Measurements from ENCODE around the gene LPAR3.

The LPAR3 gene

GRCh38 chr1:84830136-84830535 lies 62.9 kb downstream of the LPAR3 start:
- CTCF ChIA-PET: interaction anchor here (0.8 kb wide), 1 partner anchor 48 kb away, joined by 3 read pairs; no protein-coding TSS in a partner anchor
- Histone ChIP-seq H3K36me3 (ENCODE audit: control insufficient read depth in 4 of 4, insufficient read depth in 4 of 4, low read length in 3 of 4) (no peaks in the 10 kb centered on the region), H3K4me1 (ENCODE audit: control extremely low read depth in 1 of 4, control insufficient read depth in 4 of 4, insufficient read depth in 4 of 4, low read length in 3 of 4) (no peaks in the 10 kb centered on the region), H3K9me3 (ENCODE audit: control extremely low read depth in 1 of 5, control insufficient read depth in 4 of 5, insufficient read depth in 2 of 5, low read depth in 1 of 5, low read length in 4 of 5) (no peaks in the 10 kb centered on the region), H3K4me3 (ENCODE audit: control insufficient read depth in 1 of 7, extremely low read depth in 1 of 7, insufficient read depth in 4 of 7, low read depth in 2 of 7, low read length in 6 of 7) (no peak overlapping the region), H3K27me3 (replicated peaks in 2 of 5; ENCODE audit: control insufficient read depth in 4 of 5, insufficient read depth in 5 of 5, low read length in 4 of 5) (no peaks in the 10 kb centered on the region), H3K27ac (ENCODE audit: insufficient read depth in 1 of 2, low read depth in 1 of 2, low read length in 2 of 2, poor library complexity in 1 of 2, severe bottlenecking in 2 of 2) (no peak overlapping the region)
- POLR2A ChIA-PET: no interaction called here
- no peak for DNase-seq
- WGBS (ENCODE audit: insufficient coverage): 100% methylated on average over 2 of the region's 5 CpGs

GRCh38 chr1:84827976-84828375 lies 65.0 kb downstream of the LPAR3 start:
- 100% methylated on average over 1 of the region's 3 CpGs for WGBS (ENCODE audit: insufficient coverage)
- no peaks in the 10 kb centered on the region for H3K36me3 ChIP-seq (ENCODE audit: control insufficient read depth in 4 of 4, insufficient read depth in 4 of 4, low read length in 3 of 4)
- H3K27ac ChIP-seq (ENCODE audit: insufficient read depth in 1 of 2, low read depth in 1 of 2, low read length in 2 of 2, poor library complexity in 1 of 2, severe bottlenecking in 2 of 2): no peak overlapping the region
- H3K4me3 ChIP-seq (ENCODE audit: control insufficient read depth in 1 of 7, extremely low read depth in 1 of 7, insufficient read depth in 4 of 7, low read depth in 2 of 7, low read length in 6 of 7): no peak overlapping the region
- H3K27me3 ChIP-seq (replicated peaks in 2 of 5; ENCODE audit: control insufficient read depth in 4 of 5, insufficient read depth in 5 of 5, low read length in 4 of 5): no peaks in the 10 kb centered on the region
- H3K4me1 ChIP-seq (ENCODE audit: control extremely low read depth in 1 of 4, control insufficient read depth in 4 of 4, insufficient read depth in 4 of 4, low read length in 3 of 4): no peaks in the 10 kb centered on the region
- no peak for DNase-seq
- no peaks in the 10 kb centered on the region for H3K9me3 ChIP-seq (ENCODE audit: control extremely low read depth in 1 of 5, control insufficient read depth in 4 of 5, insufficient read depth in 2 of 5, low read depth in 1 of 5, low read length in 4 of 5)
- ChIA-PET CTCF (interaction anchor here (1.1 to 1.3 kb wide), 2 partner anchors 10 to 33 kb away, joined by 3 read pairs; no protein-coding TSS in a partner anchor), POLR2A (no interaction called here)

GRCh38 chr1:84827555-84827954 lies 65.5 kb downstream of the LPAR3 start:
- ChIA-PET CTCF (interaction anchor here (1.1 to 1.3 kb wide), 2 partner anchors 11 to 32 kb away, joined by 3 read pairs; no protein-coding TSS in a partner anchor), POLR2A (no interaction called here)
- Histone ChIP-seq H3K4me3 (ENCODE audit: control insufficient read depth in 1 of 7, extremely low read depth in 1 of 7, insufficient read depth in 4 of 7, low read depth in 2 of 7, low read length in 6 of 7) (no peak overlapping the region), H3K27ac (ENCODE audit: insufficient read depth in 1 of 2, low read depth in 1 of 2, low read length in 2 of 2, poor library complexity in 1 of 2, severe bottlenecking in 2 of 2) (no peak overlapping the region), H3K4me1 (ENCODE audit: control extremely low read depth in 1 of 4, control insufficient read depth in 4 of 4, insufficient read depth in 4 of 4, low read length in 3 of 4) (no peaks in the 10 kb centered on the region), H3K27me3 (replicated peaks in 2 of 5; ENCODE audit: control insufficient read depth in 4 of 5, insufficient read depth in 5 of 5, low read length in 4 of 5) (no peaks in the 10 kb centered on the region), H3K36me3 (ENCODE audit: control insufficient read depth in 4 of 4, insufficient read depth in 4 of 4, low read length in 3 of 4) (no peaks in the 10 kb centered on the region), H3K9me3 (ENCODE audit: control extremely low read depth in 1 of 5, control insufficient read depth in 4 of 5, insufficient read depth in 2 of 5, low read depth in 1 of 5, low read length in 4 of 5) (no peaks in the 10 kb centered on the region)
- DNase-seq: no peak
- 77% methylated on average over 3 of the region's 3 CpGs for WGBS (ENCODE audit: insufficient coverage)

- CTCF ChIA-PET: no interaction called here
- Histone ChIP-seq H3K9me3 (ENCODE audit: control extremely low read depth in 1 of 5, control insufficient read depth in 4 of 5, insufficient read depth in 2 of 5, low read depth in 1 of 5, low read length in 4 of 5) (no peaks in the 10 kb centered on the region), H3K27ac (ENCODE audit: insufficient read depth in 1 of 2, low read depth in 1 of 2, low read length in 2 of 2, poor library complexity in 1 of 2, severe bottlenecking in 2 of 2) (no peak overlapping the region), H3K4me3 (ENCODE audit: control insufficient read depth in 1 of 7, extremely low read depth in 1 of 7, insufficient read depth in 4 of 7, low read depth in 2 of 7, low read length in 6 of 7) (no peak overlapping the region), H3K36me3 (ENCODE audit: control insufficient read depth in 4 of 4, insufficient read depth in 4 of 4, low read length in 3 of 4) (no peaks in the 10 kb centered on the region), H3K4me1 (ENCODE audit: control extremely low read depth in 1 of 4, control insufficient read depth in 4 of 4, insufficient read depth in 4 of 4, low read length in 3 of 4) (no peaks in the 10 kb centered on the region), H3K27me3 (replicated peaks in 2 of 5; ENCODE audit: control insufficient read depth in 4 of 5, insufficient read depth in 5 of 5, low read length in 4 of 5) (no peaks in the 10 kb centered on the region)
- POLR2A ChIA-PET: no interaction called here
- 85% methylated on average over 3 of the region's 3 CpGs for WGBS (ENCODE audit: insufficient coverage)
- no peak for DNase-seq
Measured at GRCh38 chr1:84825161-84825560, 67.8 kb downstream of the LPAR3 start.

- Histone ChIP-seq H3K9me3 (ENCODE audit: control extremely low read depth in 1 of 5, control insufficient read depth in 4 of 5, insufficient read depth in 2 of 5, low read depth in 1 of 5, low read length in 4 of 5) (no peaks in the 10 kb centered on the region), H3K4me3 (ENCODE audit: control insufficient read depth in 1 of 7, extremely low read depth in 1 of 7, insufficient read depth in 4 of 7, low read depth in 2 of 7, low read length in 6 of 7) (no peak overlapping the region), H3K27me3 (replicated peaks in 2 of 5; ENCODE audit: control insufficient read depth in 4 of 5, insufficient read depth in 5 of 5, low read length in 4 of 5) (no peaks in the 10 kb centered on the region), H3K27ac (ENCODE audit: insufficient read depth in 1 of 2, low read depth in 1 of 2, low read length in 2 of 2, poor library complexity in 1 of 2, severe bottlenecking in 2 of 2) (no peak overlapping the region), H3K4me1 (ENCODE audit: control extremely low read depth in 1 of 4, control insufficient read depth in 4 of 4, insufficient read depth in 4 of 4, low read length in 3 of 4) (no peaks in the 10 kb centered on the region), H3K36me3 (ENCODE audit: control insufficient read depth in 4 of 4, insufficient read depth in 4 of 4, low read length in 3 of 4) (no peaks in the 10 kb centered on the region)
- WGBS (ENCODE audit: insufficient coverage): 100% methylated on average over 1 of the region's 1 CpG
- DNase-seq: no peak
- ChIA-PET CTCF (interaction anchor here (1.5 kb wide), 1 partner anchor 11 kb away, joined by 4 read pairs; no protein-coding TSS in a partner anchor), POLR2A (no interaction called here)
Measured at GRCh38 chr1:84823991-84824390, 69.0 kb downstream of the LPAR3 start.

- Histone ChIP-seq H3K27me3 (replicated peaks in 2 of 5; ENCODE audit: control insufficient read depth in 4 of 5, insufficient read depth in 5 of 5, low read length in 4 of 5) (no peaks in the 10 kb centered on the region), H3K4me3 (ENCODE audit: control insufficient read depth in 1 of 7, extremely low read depth in 1 of 7, insufficient read depth in 4 of 7, low read depth in 2 of 7, low read length in 6 of 7) (no peak overlapping the region), H3K9me3 (ENCODE audit: control extremely low read depth in 1 of 5, control insufficient read depth in 4 of 5, insufficient read depth in 2 of 5, low read depth in 1 of 5, low read length in 4 of 5) (no peaks in the 10 kb centered on the region), H3K4me1 (ENCODE audit: control extremely low read depth in 1 of 4, control insufficient read depth in 4 of 4, insufficient read depth in 4 of 4, low read length in 3 of 4) (no peaks in the 10 kb centered on the region), H3K27ac (ENCODE audit: insufficient read depth in 1 of 2, low read depth in 1 of 2, low read length in 2 of 2, poor library complexity in 1 of 2, severe bottlenecking in 2 of 2) (no peak overlapping the region), H3K36me3 (ENCODE audit: control insufficient read depth in 4 of 4, insufficient read depth in 4 of 4, low read length in 3 of 4) (no peaks in the 10 kb centered on the region)
- ChIA-PET POLR2A (no interaction called here), CTCF (interaction anchor here (1.5 kb wide), 1 partner anchor 11 kb away, joined by 4 read pairs; no protein-coding TSS in a partner anchor)
- no peak for DNase-seq
Measured at GRCh38 chr1:84823511-84823910, 69.5 kb downstream of the LPAR3 start.

- ChIA-PET CTCF (interaction anchor here (0.6 to 1.0 kb wide), 2 partner anchors 9 to 114 kb away, joined by 3 to 4 read pairs; no protein-coding TSS in a partner anchor), POLR2A (no interaction called here)
- no peaks in the 10 kb centered on the region for H3K27me3 ChIP-seq (replicated peaks in 2 of 5; ENCODE audit: control insufficient read depth in 4 of 5, insufficient read depth in 5 of 5, low read length in 4 of 5)
- 99% methylated on average over 9 of the region's 9 CpGs for WGBS (ENCODE audit: insufficient coverage)
- no peaks in the 10 kb centered on the region for H3K9me3 ChIP-seq (ENCODE audit: control extremely low read depth in 1 of 5, control insufficient read depth in 4 of 5, insufficient read depth in 2 of 5, low read depth in 1 of 5, low read length in 4 of 5)
- no peak overlapping the region for H3K4me3 ChIP-seq (ENCODE audit: control insufficient read depth in 1 of 7, extremely low read depth in 1 of 7, insufficient read depth in 4 of 7, low read depth in 2 of 7, low read length in 6 of 7)
- no peaks in the 10 kb centered on the region for H3K36me3 ChIP-seq (ENCODE audit: control insufficient read depth in 4 of 4, insufficient read depth in 4 of 4, low read length in 3 of 4)
- DNase-seq: no peak
- H3K27ac ChIP-seq (ENCODE audit: insufficient read depth in 1 of 2, low read depth in 1 of 2, low read length in 2 of 2, poor library complexity in 1 of 2, severe bottlenecking in 2 of 2): no peak overlapping the region
- no peaks in the 10 kb centered on the region for H3K4me1 ChIP-seq (ENCODE audit: control extremely low read depth in 1 of 4, control insufficient read depth in 4 of 4, insufficient read depth in 4 of 4, low read length in 3 of 4)
Measured at GRCh38 chr1:84810343-84810742, 82.7 kb downstream of the LPAR3 start.

Measured in common myeloid progenitor, CD34-positive (primary cell).